Measurements from ENCODE around the gene UQCC2.

DNA sequence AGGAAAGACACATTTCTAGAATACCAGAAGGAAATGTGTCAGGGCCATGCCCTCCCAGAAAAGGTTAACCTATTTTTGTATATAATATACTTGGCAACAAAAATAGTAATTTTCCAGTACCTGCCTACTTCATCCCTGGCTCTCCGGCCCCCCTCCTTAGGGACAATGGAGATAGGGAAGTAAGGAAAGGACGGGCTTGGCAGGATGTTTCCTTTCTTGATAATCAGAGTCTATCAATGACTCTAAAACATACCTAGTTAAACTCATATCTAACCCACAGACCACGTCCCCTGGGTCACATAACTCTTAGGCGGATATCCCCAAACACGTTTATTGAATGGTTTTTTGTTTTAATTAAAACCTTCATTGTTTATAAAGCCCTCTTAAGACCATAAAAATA, 11.8 kb downstream of the UQCC2 start:
- TF ChIP-seq TAF1 (IDR thresholded peaks at IDR 0.05; ENCODE audit: borderline replicate concordance, insufficient read depth, low read length) (no peak), SIN3A (IDR thresholded peaks at IDR 0.05; ENCODE audit: borderline replicate concordance, insufficient read depth, low read length) (no peak), POLR2AphosphoS5 (IDR thresholded peaks at IDR 0.05; ENCODE audit: low read depth, low read length) (no peak)
